ENCODE results near the gene PPP2R2B. TPM values are rescaled to one million over a fixed set of nuclear protein-coding genes. Genes with fewer than 3 reads are reported as not detected.

The PPP2R2B gene
- total RNA-seq, 6 experiments from 2014 or later: 0.15 to 0.77 (median 0.27) TPM

DNA sequence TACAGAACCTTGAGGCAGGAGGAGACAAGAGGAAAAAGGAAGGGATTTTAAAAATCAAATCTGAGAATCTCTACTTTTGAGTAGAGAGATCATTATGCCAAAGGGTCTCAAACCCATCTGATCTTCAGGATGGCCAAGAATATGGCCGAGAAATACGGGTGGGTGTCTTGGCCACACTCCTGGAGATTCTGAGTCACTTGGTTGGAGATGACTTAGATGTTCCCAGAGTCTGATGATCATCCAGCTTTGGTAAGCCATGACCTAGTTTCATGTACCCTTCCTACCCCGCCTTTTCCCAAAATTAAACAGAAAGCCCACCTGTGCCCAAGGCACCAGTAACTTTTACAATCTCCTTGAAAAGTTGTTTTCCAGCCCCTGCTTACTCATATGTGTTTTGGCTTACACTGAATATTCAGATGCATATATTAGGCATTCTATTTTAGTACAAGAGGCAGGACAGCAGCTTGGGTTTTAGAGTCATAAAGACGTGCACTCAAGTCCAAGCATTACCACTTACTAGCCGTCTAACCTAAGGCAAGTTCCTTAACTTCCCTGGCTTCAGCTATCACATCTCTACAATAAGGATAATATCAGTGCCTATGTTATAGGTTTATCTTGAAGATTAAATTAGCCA, 195.5 kb downstream of the PPP2R2B start:
- no peak overlapping the region for H3K4me3 ChIP-seq
- H3K36me3 ChIP-seq: no peaks in the 10 kb centered on the region
- no peaks in the 10 kb centered on the region for H3K27me3 ChIP-seq
- TF ChIP-seq, protein P1, sequence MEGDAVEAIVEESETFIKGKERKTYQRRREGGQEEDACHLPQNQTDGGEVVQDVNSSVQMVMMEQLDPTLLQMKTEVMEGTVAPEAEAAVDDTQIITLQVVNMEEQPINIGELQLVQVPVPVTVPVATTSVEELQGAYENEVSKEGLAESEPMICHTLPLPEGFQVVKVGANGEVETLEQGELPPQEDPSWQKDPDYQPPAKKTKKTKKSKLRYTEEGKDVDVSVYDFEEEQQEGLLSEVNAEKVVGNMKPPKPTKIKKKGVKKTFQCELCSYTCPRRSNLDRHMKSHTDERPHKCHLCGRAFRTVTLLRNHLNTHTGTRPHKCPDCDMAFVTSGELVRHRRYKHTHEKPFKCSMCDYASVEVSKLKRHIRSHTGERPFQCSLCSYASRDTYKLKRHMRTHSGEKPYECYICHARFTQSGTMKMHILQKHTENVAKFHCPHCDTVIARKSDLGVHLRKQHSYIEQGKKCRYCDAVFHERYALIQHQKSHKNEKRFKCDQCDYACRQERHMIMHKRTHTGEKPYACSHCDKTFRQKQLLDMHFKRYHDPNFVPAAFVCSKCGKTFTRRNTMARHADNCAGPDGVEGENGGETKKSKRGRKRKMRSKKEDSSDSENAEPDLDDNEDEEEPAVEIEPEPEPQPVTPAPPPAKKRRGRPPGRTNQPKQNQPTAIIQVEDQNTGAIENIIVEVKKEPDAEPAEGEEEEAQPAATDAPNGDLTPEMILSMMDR (IDR thresholded peaks at IDR 0.05): no peak
- TF ChIP-seq POLR2A (IDR thresholded peaks at IDR 0.05): no peak
- 56% methylated on average over 3 of the region's 5 CpGs for WGBS (ENCODE audit: insufficient coverage, low coverage, low lambda C conversion rate, missing lambda C conversion rate)
- DNase-seq (no peak), ATAC-seq (no peak)
- intact Hi-C loops (cut with DNase I): no loop called here
- no peak overlapping the region for H3K27ac ChIP-seq
- H3K4me1 ChIP-seq: no peaks in the 10 kb centered on the region
- no peaks in the 10 kb centered on the region for H3K9me3 ChIP-seq

DNA sequence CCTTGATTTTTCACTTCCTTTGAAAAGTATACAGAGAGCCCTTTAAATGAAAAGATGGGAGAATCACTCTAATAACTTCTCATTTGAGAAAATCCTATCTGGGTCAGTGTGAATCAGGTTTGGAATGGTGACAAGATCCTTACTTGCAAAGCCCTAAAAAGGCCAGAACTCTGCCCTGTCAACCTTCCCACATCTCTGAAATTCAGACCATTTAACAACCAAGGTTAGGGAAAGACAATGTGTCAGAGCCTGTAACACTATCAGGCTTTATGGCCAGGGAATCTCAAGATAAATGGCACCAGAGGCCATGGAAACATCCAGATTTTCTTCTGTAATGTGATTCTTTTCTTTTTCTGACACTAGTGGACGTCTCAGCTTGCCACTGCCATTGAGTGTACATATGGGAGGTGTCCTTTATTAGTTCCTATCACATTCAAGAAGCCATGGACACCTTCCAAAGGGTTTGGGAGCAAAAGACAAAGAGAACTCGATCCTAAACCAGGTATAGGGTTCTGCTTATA, 196.9 kb downstream of the PPP2R2B start:
- no peaks in the 10 kb centered on the region for H3K9me3 ChIP-seq
- DNase-seq (no peak), ATAC-seq (no peak)
- H3K27ac ChIP-seq: no peak overlapping the region
- 39% methylated on average over 2 of the region's 2 CpGs for WGBS (ENCODE audit: insufficient coverage, low coverage, low lambda C conversion rate, missing lambda C conversion rate)
- intact Hi-C loops (cut with DNase I): no loop called here
- no peaks in the 10 kb centered on the region for H3K36me3 ChIP-seq
- H3K4me3 ChIP-seq: no peak overlapping the region
- no peak for TF ChIP-seq POLR2A (IDR thresholded peaks at IDR 0.05)
- TF ChIP-seq, protein P1 (IDR thresholded peaks at IDR 0.05): no peak
- no peaks in the 10 kb centered on the region for H3K4me1 ChIP-seq
- H3K27me3 ChIP-seq: no peaks in the 10 kb centered on the region

DNA sequence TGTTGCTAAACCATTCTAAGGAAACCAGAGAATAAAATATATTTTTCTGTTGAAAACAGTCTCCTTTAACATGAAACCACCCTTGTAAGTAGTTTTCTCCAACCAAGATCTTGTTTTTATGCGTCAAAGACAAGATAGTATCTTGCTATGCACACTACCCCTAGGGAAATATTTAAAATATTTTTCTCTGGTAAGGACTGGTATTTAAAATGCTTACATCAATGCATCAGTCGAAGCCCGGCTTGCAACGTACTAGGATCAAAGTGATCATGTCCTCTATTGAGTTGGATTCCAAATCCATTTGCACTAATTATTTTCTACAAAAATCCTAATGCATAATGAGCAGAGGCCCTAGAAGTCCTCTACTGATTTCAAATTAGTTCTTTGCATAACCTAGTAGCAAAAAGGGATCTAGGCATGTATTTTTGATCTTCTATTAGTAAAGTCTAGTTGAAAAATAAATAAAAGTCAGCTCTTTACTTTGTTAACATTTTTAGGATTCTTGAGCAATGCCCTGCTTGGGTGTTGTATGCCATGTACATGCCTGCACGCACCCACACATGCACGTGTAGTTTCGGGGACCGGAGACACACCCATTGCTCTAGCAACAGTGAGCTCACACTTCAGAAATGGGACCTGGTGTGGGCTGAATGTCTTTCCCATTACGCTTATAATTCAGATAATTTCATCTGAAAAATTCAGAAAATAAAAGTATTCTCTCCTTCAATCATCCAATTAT, 197.5 kb downstream of the PPP2R2B start:
- TF ChIP-seq, protein P1 (IDR thresholded peaks at IDR 0.05): no peak
- TF ChIP-seq POLR2A (IDR thresholded peaks at IDR 0.05): no peak
- Histone ChIP-seq H3K36me3 (no peaks in the 10 kb centered on the region), H3K27me3 (no peaks in the 10 kb centered on the region), H3K27ac (no peak overlapping the region), H3K4me3 (no peak overlapping the region), H3K4me1 (no peaks in the 10 kb centered on the region), H3K9me3 (no peaks in the 10 kb centered on the region)
- 83% methylated on average over 9 of the region's 9 CpGs for WGBS (ENCODE audit: insufficient coverage, low coverage, low lambda C conversion rate, missing lambda C conversion rate)
- DNase-seq (no peak), ATAC-seq (no peak)
- intact Hi-C loops (cut with DNase I): no loop called here

DNA sequence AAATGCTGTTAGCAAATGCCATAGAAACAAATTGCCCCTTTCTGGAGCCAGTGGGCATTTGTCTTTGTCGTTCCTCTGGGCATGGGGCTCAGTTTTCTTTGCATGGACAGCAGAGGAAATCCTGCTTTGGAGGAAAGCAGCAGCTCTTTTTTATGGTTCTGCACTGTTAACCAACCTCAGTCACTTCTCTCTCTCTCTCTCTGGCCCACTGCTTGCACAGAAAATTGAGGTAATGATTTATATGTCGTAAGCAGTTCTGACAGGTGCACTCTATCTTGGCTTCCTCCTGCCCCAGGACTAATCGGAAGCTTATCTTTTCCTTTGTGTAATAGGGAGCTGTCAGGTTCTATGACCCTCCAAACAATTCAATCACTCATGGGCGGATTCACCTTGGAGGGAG, 202.9 kb downstream of the PPP2R2B start:
- H3K27me3 ChIP-seq: no peaks in the 10 kb centered on the region
- ATAC-seq (no peak), DNase-seq (no peak)
- TF ChIP-seq, protein P1 (IDR thresholded peaks at IDR 0.05): no peak
- no peak for TF ChIP-seq POLR2A (IDR thresholded peaks at IDR 0.05)
- no peak overlapping the region for H3K4me3 ChIP-seq
- H3K27ac ChIP-seq: no peak overlapping the region
- intact Hi-C loops (cut with DNase I): no loop called here
- no peaks in the 10 kb centered on the region for H3K4me1 ChIP-seq
- no peaks in the 10 kb centered on the region for H3K9me3 ChIP-seq
- no peaks in the 10 kb centered on the region for H3K36me3 ChIP-seq
- 22% methylated on average over 4 of the region's 4 CpGs for WGBS (ENCODE audit: insufficient coverage, low coverage, low lambda C conversion rate, missing lambda C conversion rate)
